H1 (cell line): ENCODE data around the gene TBCE. TPM values are rescaled to one million over a fixed set of nuclear protein-coding genes. Genes with fewer than 3 reads are reported as not detected.

Experiments
- CTCF ChIA-PET: fragments of 300-600 bp; sonication (Branson Sonifier 250); formaldehyde crosslinking; loops from one replicate; lab custom pipeline; 2021; ENCODE audit not compliant: partially characterized antibody; lab: Charles Lee
- POLR2A ChIA-PET: fragments of 300-600 bp; sonication (Branson Sonifier 250); formaldehyde crosslinking; loops from one replicate; lab custom pipeline; 2021; ENCODE audit warnings: inconsistent platforms; ENCODE audit not compliant: partially characterized antibody; lab: Charles Lee
- DNase-seq, 2 experiments: peaks; one replicate each; pipeline versions ENCODE4 v3.0.0 to v3.0.0-alpha.2; 2010 to 2022; ENCODE audit warnings: low spot score in 2 of 2, low read depth in 1 of 2, mixed read lengths in 1 of 2
- FAIRE-seq: peaks from 2 replicates; lab custom pipeline; 2011; peaks lifted over from hg19 to GRCh38; lab: Jason Lieb, UNC
- H2AFZ ChIP-seq: 2 replicates; pipeline ENCODE4 v1.8.1; 2012; ENCODE audit warnings: low read length, inconsistent platforms
- H2AK5ac ChIP-seq: 2 replicates; pipeline ENCODE4 v1.6.1; 2013; ENCODE audit warnings: low read depth, low read length
- H2BK120ac ChIP-seq: replicated peaks from 2 replicates; pipeline ENCODE3; 2013; ENCODE audit warnings: low read depth, low read length, inconsistent platforms
- H2BK12ac ChIP-seq: 2 replicates; pipeline ENCODE4 v1.6.1; 2013; ENCODE audit warnings: low read depth, low read length
- H2BK15ac ChIP-seq: 2 replicates; pipeline ENCODE4 v1.6.1; 2013; ENCODE audit warnings: low read length
- H2BK20ac ChIP-seq: 2 replicates; pipeline ENCODE4 v1.6.1; 2013; ENCODE audit warnings: low read length
- H2BK5ac ChIP-seq: 2 replicates; pipeline ENCODE4 v1.6.1; 2013; ENCODE audit warnings: low read depth, low read length
- H3K14ac ChIP-seq: 2 replicates; pipeline ENCODE4 v1.6.1; 2013; ENCODE audit warnings: inconsistent platforms; ENCODE audit not compliant: insufficient read length
- H3K18ac ChIP-seq: 2 replicates; pipeline ENCODE4 v1.6.1; 2013; ENCODE audit warnings: low read length; ENCODE audit errors: extremely low read depth
- H3K23ac ChIP-seq: 2 replicates; pipeline ENCODE4 v1.6.1; 2013; ENCODE audit warnings: inconsistent platforms; ENCODE audit not compliant: insufficient read length
- H3K23me2 ChIP-seq: 2 replicates; pipeline ENCODE4 v1.6.1; 2013; ENCODE audit warnings: low read depth, low read length
- H3K27ac ChIP-seq: 2 replicates; pipeline ENCODE4 v1.6.1; 2011; ENCODE audit warnings: low read depth, low read length, inconsistent platforms
- H3K27me3 ChIP-seq, 4 experiments: replicated peaks in 1 of 4; 1 replicate in 1 of 4; 2 replicates in 3 of 4; pipeline versions ENCODE4 v1.6.1 to v1.8.1; 2011 to 2013; ENCODE audit warnings: low read length in 3 of 4, mild to moderate bottlenecking in 3 of 4, inconsistent platforms in 2 of 4, mixed read lengths in 2 of 4, moderate library complexity in 1 of 4; ENCODE audit not compliant: control insufficient read depth in 3 of 4, insufficient read depth in 3 of 4; ENCODE audit errors: extremely low read depth in 1 of 4
- H3K36me3 ChIP-seq, 4 experiments: 2 replicates each; pipeline versions ENCODE4 v1.6.1 to v1.8.1; 2011 to 2013; ENCODE audit warnings: mild to moderate bottlenecking in 4 of 4, low read length in 3 of 4, moderate library complexity in 2 of 4, control low read depth in 1 of 4, inconsistent platforms in 1 of 4; ENCODE audit not compliant: insufficient read depth in 4 of 4, control insufficient read depth in 2 of 4
- H3K4ac ChIP-seq: replicated peaks from 2 replicates; pipeline ENCODE3; 2013; ENCODE audit warnings: low read length, low read depth, mixed read lengths, inconsistent platforms; ENCODE audit not compliant: insufficient read length
- H3K4me1 ChIP-seq, 4 experiments: replicated peaks in 1 of 4; 1 replicate in 1 of 4; 2 replicates in 3 of 4; pipeline versions ENCODE4 v1.6.1 to v1.8.1; 2011 to 2013; ENCODE audit warnings: low read length in 3 of 4, inconsistent platforms in 2 of 4, mixed read lengths in 1 of 4; ENCODE audit not compliant: insufficient read depth in 4 of 4, control insufficient read depth in 3 of 4
- H3K4me2 ChIP-seq, 2 experiments: 2 replicates each; pipeline versions ENCODE4 v1.6.1 to v1.8.1; 2011 to 2013; ENCODE audit warnings: low read depth in 2 of 2, low read length in 2 of 2, control low read depth in 1 of 2, inconsistent platforms in 1 of 2, mild to moderate bottlenecking in 1 of 2; ENCODE audit not compliant: insufficient read depth in 1 of 2
- H3K4me3 ChIP-seq, 4 experiments: fragments of 200-600, 300-600 bp in 1 of 4; sonication (generic), shearing (Covaris generic), sonication (Bioruptor Twin) in 1 of 4; 2 replicates each; pipeline versions ENCODE4 v1.5.1 to v1.8.1; 2011 to 2016; ENCODE audit warnings: low read length in 4 of 4, low read depth in 3 of 4, control low read depth in 2 of 4, inconsistent platforms in 2 of 4, mild to moderate bottlenecking in 2 of 4, mixed read lengths in 1 of 4, moderate library complexity in 1 of 4; ENCODE audit not compliant: insufficient read depth in 2 of 4; ENCODE audit errors: extremely low read depth in 1 of 4
- H3K56ac ChIP-seq: replicated peaks from 2 replicates; pipeline ENCODE3; 2013; ENCODE audit warnings: low read depth, mild to moderate bottlenecking, mixed read lengths, low read length, inconsistent platforms; ENCODE audit not compliant: insufficient read length
- H3K79me1 ChIP-seq: 2 replicates; pipeline ENCODE4 v1.6.1; 2013; ENCODE audit warnings: low read depth, low read length, control low read depth
- H3K79me2 ChIP-seq, 2 experiments: 2 replicates each; pipeline versions ENCODE4 v1.6.1 to v1.8.1; 2012 to 2013; ENCODE audit warnings: low read length in 2 of 2, mild to moderate bottlenecking in 2 of 2, inconsistent platforms in 1 of 2; ENCODE audit not compliant: insufficient read depth in 2 of 2, control insufficient read depth in 1 of 2
- H3K9ac ChIP-seq, 4 experiments: replicated peaks in 1 of 4; 1 replicate in 1 of 4; 2 replicates in 3 of 4; pipeline versions ENCODE4 v1.6.1 to v1.8.1; 2011 to 2013; ENCODE audit warnings: low read depth in 3 of 4, low read length in 3 of 4, control low read depth in 2 of 4, mild to moderate bottlenecking in 2 of 4, moderate library complexity in 2 of 4, inconsistent platforms in 1 of 4; ENCODE audit errors: extremely low read depth in 1 of 4
- H3K9me3 ChIP-seq, 2 experiments: 2 replicates each; pipeline versions ENCODE4 v1.6.1 to v1.8.1; 2012 to 2013; ENCODE audit warnings: mild to moderate bottlenecking in 2 of 2, moderate library complexity in 2 of 2, control low read depth in 1 of 2, inconsistent platforms in 1 of 2, low read depth in 1 of 2, low read length in 1 of 2, mixed read lengths in 1 of 2; ENCODE audit not compliant: insufficient read depth in 2 of 2
- H4K20me1 ChIP-seq, 2 experiments: replicated peaks in 1 of 2; 2 replicates each; pipeline versions ENCODE3 to v1.8.1; 2011 to 2013; ENCODE audit warnings: inconsistent platforms in 2 of 2, low read length in 2 of 2, mild to moderate bottlenecking in 1 of 2; ENCODE audit not compliant: insufficient read depth in 2 of 2, control insufficient read depth in 1 of 2
- H4K5ac ChIP-seq: 2 replicates; pipeline ENCODE4 v1.6.1; 2013; ENCODE audit warnings: low read length, low read depth, mixed read lengths, inconsistent platforms; ENCODE audit not compliant: insufficient read length
- H4K8ac ChIP-seq: 2 replicates; pipeline ENCODE4 v1.8.0; 2013; ENCODE audit warnings: mild to moderate bottlenecking, moderate library complexity, low read length, inconsistent platforms; ENCODE audit not compliant: insufficient read depth; ENCODE audit errors: extremely low read depth
- H4K91ac ChIP-seq: replicated peaks from 2 replicates; pipeline ENCODE3; 2013; ENCODE audit warnings: low read length, mixed read lengths, inconsistent platforms; ENCODE audit not compliant: insufficient read length
- ATF3 ChIP-seq: IDR thresholded peaks from 2 replicates; pipeline ENCODE4 v1.6.1; 2011; ENCODE audit warnings: low read depth, mild to moderate bottlenecking, low read length; ENCODE audit not compliant: insufficient read depth
- CREB1 ChIP-seq: IDR thresholded peaks from 2 replicates; pipeline ENCODE4 v1.6.1; 2012; ENCODE audit warnings: inconsistent platforms
- FOSL1 ChIP-seq: IDR thresholded peaks from 2 replicates; pipeline ENCODE4 v1.6.1; 2011; ENCODE audit warnings: mild to moderate bottlenecking, low read depth, low read length, moderate library complexity; ENCODE audit not compliant: insufficient read depth
- GTF2F1 ChIP-seq: IDR thresholded peaks from 2 replicates; pipeline ENCODE4 v1.6.1; 2012; ENCODE audit warnings: low read depth, low read length, improper control_type of control experiment, borderline replicate concordance
- PHF8 ChIP-seq: fragments of 200-600 bp; sonication (generic); conservative IDR thresholded peaks from 2 replicates; pipeline ENCODE4 v1.7.1; 2012; ENCODE audit warnings: low read depth, mild to moderate bottlenecking, inconsistent platforms, low read length, moderate library complexity
- POU5F1 ChIP-seq: IDR thresholded peaks from 2 replicates; pipeline ENCODE4 v1.6.1; 2011; ENCODE audit warnings: low read depth, mild to moderate bottlenecking, low read length, moderate library complexity
- SIN3A ChIP-seq, 2 experiments: IDR thresholded peaks in 1 of 2; conservative IDR thresholded peaks in 1 of 2; 2 replicates each; pipeline ENCODE4 v1.6.1; 2011 to 2012; ENCODE audit warnings: low read length in 2 of 2, improper control_type of control experiment in 1 of 2, low read depth in 1 of 2, mild to moderate bottlenecking in 1 of 2
- SP2 ChIP-seq: IDR thresholded peaks from 2 replicates; pipeline ENCODE4 v1.6.1; 2012; ENCODE audit warnings: mild to moderate bottlenecking, low read length, inconsistent platforms
- SP4 ChIP-seq: IDR thresholded peaks from 2 replicates; pipeline ENCODE4 v1.6.1; 2012; ENCODE audit warnings: low read length, inconsistent platforms
- SRF ChIP-seq: IDR thresholded peaks from 2 replicates; pipeline ENCODE4 v1.6.1; 2011; ENCODE audit warnings: mild to moderate bottlenecking, low read depth, low read length, moderate library complexity
- SUZ12 ChIP-seq: fragments of 200-600 bp; sonication (generic); IDR thresholded peaks from 2 replicates; pipeline ENCODE4 v1.6.1; 2012; ENCODE audit warnings: mild to moderate bottlenecking, inconsistent platforms, low read length, moderate library complexity, mixed read lengths
- TAF7 ChIP-seq: optimal IDR thresholded peaks from 2 replicates; pipeline ENCODE3; 2011; ENCODE audit warnings: low read depth, mild to moderate bottlenecking, inconsistent platforms, low read length, moderate library complexity, borderline replicate concordance
- TBP ChIP-seq: IDR thresholded peaks from 2 replicates; pipeline ENCODE4 v1.6.1; 2011; ENCODE audit warnings: low read depth, low read length, improper control_type of control experiment
- TCF12 ChIP-seq: IDR thresholded peaks from 2 replicates; pipeline ENCODE4 v1.6.1; 2011; ENCODE audit warnings: low read depth, mild to moderate bottlenecking, low read length
- WGBS, 2 experiments: shearing (Covaris generic) in 1 of 2; methylation state at CpG; one replicate each; pipeline versions ENCODE4 v1.1.6 to v1.1.7; 2013 to 2015; ENCODE audit warnings: low lambda C conversion rate in 2 of 2, mixed read lengths in 2 of 2, inconsistent platforms in 1 of 2, low coverage in 1 of 2, missing lambda C conversion rate in 1 of 2; ENCODE audit not compliant: insufficient replicate concordance in 2 of 2, insufficient coverage in 1 of 2, insufficient read length in 1 of 2; ENCODE audit errors: extremely low coverage in 1 of 2, missing lambda C conversion rate in 1 of 2; 5-methylcytosine and 5-hydroxymethylcytosine counted together
- polyA plus RNA-seq, 7 experiments: library from polyadenylated mRNA; depleted of rRNA in 3 of 7; stranded (reverse) in 5 of 7; unstranded in 2 of 7; fragments of >200 nt in 5 of 7; fragments of 200-250 nt in 2 of 7; gene quantifications; 1 replicate in 5 of 7; 2 replicates in 1 of 7; 4 replicates in 1 of 7; pipeline versions ENCODE4 v1.2.1 to v1.2.3, GENCODE V29; 2011 to 2013; ENCODE audit warnings: missing spikeins in 2 of 7, mixed read lengths in 2 of 7
- total RNA-seq: library from RNA; stranded (reverse); fragmentation: NEBNext Ultra II Directional; extraction: Animal tissue kit (Norgen Biotek cat#: 25700); gene quantifications from 2 replicates; pipeline ENCODE4 v1.2.1, GENCODE V29; 2021

TBCE gene
- total and polyA plus RNA-seq, 2 of the 8 experiments (the other 6 are each of a cell fraction or from before 2014, with no cell fraction given) = 22.7 to 42.9 TPM

- H3K9me3 ChIP-seq = no peaks in the 10 kb centered on the region
- CTCF ChIA-PET = interaction anchor here (1.2 to 1.6 kb wide), 5 partner anchors 10 to 72 kb away, joined by 3 to 4 read pairs (median 3); no protein-coding TSS in a partner anchor
- no peak for FAIRE-seq
- TF ChIP-seq SP2 (no peak), SIN3A (conservative IDR thresholded peaks at IDR 0.05 in 1 of 2, IDR thresholded peaks at IDR 0.05 in 1 of 2; ENCODE audit: low read depth in 1 of 2, low read length in 2 of 2) (no peak), ATF3 (no peak), CREB1 (no peak), TBP (no peak), POU5F1 (no peak), TCF12 (no peak), GTF2F1 (no peak), SRF (no peak), SUZ12 (no peak), PHF8 (no peak), SP4 (no peak), TAF7 (no peak), FOSL1 (no peak)
Measured at GRCh38 chr1:235325139-235325538, 42.1 kb upstream of the TBCE start.

More at GRCh38 chr1:235325139-235325538, 42.1 kb upstream of the TBCE start:
- peaks cover 3 to 17% of the 10 kb centered on the region in 2 experiments for H4K20me1 ChIP-seq
- H3K27ac ChIP-seq = no peak overlapping the region
- H3K18ac ChIP-seq = no peak overlapping the region
- POLR2A ChIA-PET = interaction anchor here (0.8 to 6.8 kb wide), 5 partner anchors 10 to 64 kb away, joined by 3 to 39 read pairs (median 3); partner anchors contain the start of gene TBCE
- no peak overlapping the region for H2BK12ac ChIP-seq
- H2BK15ac ChIP-seq = no peak overlapping the region
- no peak overlapping the region for H4K91ac ChIP-seq
- no peak overlapping the region for H3K14ac ChIP-seq
- H3K9ac ChIP-seq = no peak overlapping the region
- no peak overlapping the region for H3K23ac ChIP-seq
- peaks cover 5% of the 10 kb centered on the region for H3K23me2 ChIP-seq
- H2BK120ac ChIP-seq = no peak overlapping the region
- peaks cover 0 to 20% (median 0%) of the 10 kb centered on the region in 4 experiments; a peak in 2 of 8 replicates for H3K36me3 ChIP-seq
- H4K5ac ChIP-seq = no peak overlapping the region
- H3K4me2 ChIP-seq = peak overlapping the region in 1 of 2 experiments; percentile 82; a peak in 1 of 4 replicates
- no peak for DNase-seq
- H2AFZ ChIP-seq = no peak overlapping the region
- H4K8ac ChIP-seq = no peak overlapping the region
- H3K79me1 ChIP-seq = no peaks in the 10 kb centered on the region; the same call in 1 of the 2 replicates
- no peak overlapping the region for H2BK20ac ChIP-seq
- no peak overlapping the region for H2AK5ac ChIP-seq
- 79 to 100% methylated on average over 1 to 3 of the region's 3 CpGs for WGBS, 2 experiments
- no peak overlapping the region for H2BK5ac ChIP-seq
- peaks cover 0 to 5% (median 1%) of the 10 kb centered on the region in 4 experiments; a peak in 3 of 7 replicates for H3K4me1 ChIP-seq
- peak overlapping the region in 1 of 4 experiments; percentile 82; a peak in 2 of 8 replicates for H3K4me3 ChIP-seq
- no peak overlapping the region for H3K4ac ChIP-seq
- peaks cover 26 to 87% of the 10 kb centered on the region in 2 experiments for H3K79me2 ChIP-seq
- H3K56ac ChIP-seq = no peak overlapping the region
- H3K27me3 ChIP-seq = no peaks in the 10 kb centered on the region
